Hepatocyte (in vitro differentiated cells): ENCODE measurements around the gene RAB42. TPM values are rescaled to one million over a fixed set of nuclear protein-coding genes. Genes with fewer than 3 reads are reported as not detected.

Experiments used
- DNase-seq: peaks from one replicate; pipeline ENCODE4 v3.0.0-alpha.2; 2016; ENCODE audit warnings: low spot score
- H2AFZ ChIP-seq: fragments of 200-600 bp; sonication (generic); 2 replicates; pipeline ENCODE4 v1.6.0; 2016; ENCODE audit warnings: antibody characterized with exemption, mild to moderate bottlenecking
- H3K27ac ChIP-seq: fragments of 200-600 bp; sonication (generic); 2 replicates; pipeline ENCODE4 v1.5.1; 2016; ENCODE audit warnings: mild to moderate bottlenecking
- H3K27me3 ChIP-seq: fragments of 200-600 bp; sonication (generic); 2 replicates; pipeline ENCODE4 v1.6.1; 2016
- H3K36me3 ChIP-seq: fragments of 200-600 bp; sonication (generic); replicated peaks from 2 replicates; pipeline ENCODE4 v1.5.1; 2016; ENCODE audit warnings: low read depth; ENCODE audit not compliant: insufficient read depth
- H3K4me1 ChIP-seq: fragments of 200-600 bp; sonication (generic); 2 replicates; pipeline ENCODE4 v1.5.1; 2016; ENCODE audit warnings: mild to moderate bottlenecking, moderate library complexity; ENCODE audit not compliant: insufficient read depth
- H3K4me2 ChIP-seq: fragments of 200-600 bp; sonication (generic); 2 replicates; pipeline ENCODE4 v1.6.0; 2016
- H3K4me3 ChIP-seq: fragments of 200-600 bp; sonication (generic); 2 replicates; pipeline ENCODE4 v1.5.1; 2016; ENCODE audit warnings: mild to moderate bottlenecking
- H3K79me2 ChIP-seq: fragments of 200-600 bp; sonication (generic); 2 replicates; pipeline ENCODE4 v1.6.0; 2017; ENCODE audit warnings: mild to moderate bottlenecking
- H3K9me2 ChIP-seq: fragments of 200-600 bp; sonication (generic); replicated peaks from 2 replicates; pipeline ENCODE4 v1.6.0; 2017; ENCODE audit warnings: mild to moderate bottlenecking; ENCODE audit not compliant: insufficient read depth
- H3K9me3 ChIP-seq: fragments of 200-600 bp; sonication (generic); 2 replicates; pipeline ENCODE4 v1.5.1; 2016; ENCODE audit warnings: low read depth, mild to moderate bottlenecking
- H4K20me1 ChIP-seq: fragments of 200-600 bp; sonication (generic); 2 replicates; pipeline ENCODE4 v1.6.0; 2016; ENCODE audit warnings: mild to moderate bottlenecking; ENCODE audit not compliant: insufficient read depth, poor library complexity, severe bottlenecking
- EZH2 ChIP-seq: fragments of 200-600 bp; sonication (generic); IDR thresholded peaks from 2 replicates; pipeline ENCODE4 v1.6.1; 2016; ENCODE audit warnings: antibody characterized with exemption, mild to moderate bottlenecking, borderline replicate concordance
- EZH2phosphoT487 ChIP-seq: fragments of 200-600 bp; sonication (generic); IDR thresholded peaks from one replicate; pipeline ENCODE4 v1.6.1; 2018; ENCODE audit warnings: antibody characterized with exemption, mild to moderate bottlenecking, low read depth, moderate library complexity; ENCODE audit not compliant: unreplicated experiment, severe bottlenecking
- WGBS: methylation state at CpG from one replicate; pipeline ENCODE4 v1.1.6; 2016; ENCODE audit warnings: low lambda C conversion rate; ENCODE audit errors: missing lambda C conversion rate; 5-methylcytosine and 5-hydroxymethylcytosine counted together
- polyA plus RNA-seq: library from polyadenylated mRNA; unstranded; fragments of >200 nt; fragmentation: Nextera tagmentation; extraction: Ambion mirVana; gene quantifications from 2 replicates; pipeline ENCODE4 v1.2.1, GENCODE V29; 2016
- total RNA-seq: library from RNA; depleted of rRNA; stranded (reverse); fragments of >200 nt; gene quantifications from 2 replicates; pipeline ENCODE4 v1.2.3, GENCODE V29; 2014
- TF ChIP-seq, protein P1 (sequence below): fragments of 200-600 bp; sonication (generic); IDR thresholded peaks from 2 replicates; pipeline ENCODE4 v1.5.1; 2016; ENCODE audit warnings: antibody characterized with exemption, mild to moderate bottlenecking; ENCODE audit not compliant: poor library complexity

Gene RAB42
- total and polyA plus RNA-seq, 2 experiments from 2014 or later, result 10.3 to 23.6 TPM

DNA sequence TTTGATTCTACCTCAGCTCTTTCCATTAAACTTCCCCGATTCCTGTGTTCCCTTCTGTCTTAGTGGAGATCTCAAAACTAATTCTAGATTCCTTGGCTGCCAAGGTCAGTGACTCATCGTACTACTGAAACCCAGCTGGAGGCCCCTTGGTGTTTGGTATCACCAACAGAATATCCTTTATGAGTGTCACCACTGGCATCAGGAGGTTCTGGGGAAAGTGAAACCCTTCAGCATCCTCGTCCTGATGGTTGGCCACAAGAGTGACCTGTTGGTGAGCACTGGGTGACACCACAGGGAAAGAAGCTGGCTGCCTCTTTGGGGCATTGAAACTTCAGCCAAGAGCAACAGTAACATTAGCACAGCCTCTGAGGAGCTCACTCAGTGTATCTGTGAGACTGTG lies 9.6 kb downstream of the RAB42 start:
- Histone ChIP-seq H3K36me3 (no peaks in the 10 kb centered on the region), H3K27ac (peak overlapping the region; percentile 49), H3K4me2 (no peak overlapping the region), H3K27me3 (no peaks in the 10 kb centered on the region), H3K4me3 (no peak overlapping the region), H3K4me1 (peaks cover 5% of the 10 kb centered on the region), H3K9me3 (no peaks in the 10 kb centered on the region), H3K79me2 (no peaks in the 10 kb centered on the region), H2AFZ (no peak overlapping the region), H3K9me2 (no peaks in the 10 kb centered on the region), H4K20me1 (no peaks in the 10 kb centered on the region)
- 59% methylated on average over 3 of the region's 3 CpGs for WGBS
- TF ChIP-seq EZH2phosphoT487, result no peak
- TF ChIP-seq, protein P1, sequence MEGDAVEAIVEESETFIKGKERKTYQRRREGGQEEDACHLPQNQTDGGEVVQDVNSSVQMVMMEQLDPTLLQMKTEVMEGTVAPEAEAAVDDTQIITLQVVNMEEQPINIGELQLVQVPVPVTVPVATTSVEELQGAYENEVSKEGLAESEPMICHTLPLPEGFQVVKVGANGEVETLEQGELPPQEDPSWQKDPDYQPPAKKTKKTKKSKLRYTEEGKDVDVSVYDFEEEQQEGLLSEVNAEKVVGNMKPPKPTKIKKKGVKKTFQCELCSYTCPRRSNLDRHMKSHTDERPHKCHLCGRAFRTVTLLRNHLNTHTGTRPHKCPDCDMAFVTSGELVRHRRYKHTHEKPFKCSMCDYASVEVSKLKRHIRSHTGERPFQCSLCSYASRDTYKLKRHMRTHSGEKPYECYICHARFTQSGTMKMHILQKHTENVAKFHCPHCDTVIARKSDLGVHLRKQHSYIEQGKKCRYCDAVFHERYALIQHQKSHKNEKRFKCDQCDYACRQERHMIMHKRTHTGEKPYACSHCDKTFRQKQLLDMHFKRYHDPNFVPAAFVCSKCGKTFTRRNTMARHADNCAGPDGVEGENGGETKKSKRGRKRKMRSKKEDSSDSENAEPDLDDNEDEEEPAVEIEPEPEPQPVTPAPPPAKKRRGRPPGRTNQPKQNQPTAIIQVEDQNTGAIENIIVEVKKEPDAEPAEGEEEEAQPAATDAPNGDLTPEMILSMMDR, result no peak
- TF ChIP-seq EZH2, result no peak
- DNase-seq, result peak; percentile 45

DNA sequence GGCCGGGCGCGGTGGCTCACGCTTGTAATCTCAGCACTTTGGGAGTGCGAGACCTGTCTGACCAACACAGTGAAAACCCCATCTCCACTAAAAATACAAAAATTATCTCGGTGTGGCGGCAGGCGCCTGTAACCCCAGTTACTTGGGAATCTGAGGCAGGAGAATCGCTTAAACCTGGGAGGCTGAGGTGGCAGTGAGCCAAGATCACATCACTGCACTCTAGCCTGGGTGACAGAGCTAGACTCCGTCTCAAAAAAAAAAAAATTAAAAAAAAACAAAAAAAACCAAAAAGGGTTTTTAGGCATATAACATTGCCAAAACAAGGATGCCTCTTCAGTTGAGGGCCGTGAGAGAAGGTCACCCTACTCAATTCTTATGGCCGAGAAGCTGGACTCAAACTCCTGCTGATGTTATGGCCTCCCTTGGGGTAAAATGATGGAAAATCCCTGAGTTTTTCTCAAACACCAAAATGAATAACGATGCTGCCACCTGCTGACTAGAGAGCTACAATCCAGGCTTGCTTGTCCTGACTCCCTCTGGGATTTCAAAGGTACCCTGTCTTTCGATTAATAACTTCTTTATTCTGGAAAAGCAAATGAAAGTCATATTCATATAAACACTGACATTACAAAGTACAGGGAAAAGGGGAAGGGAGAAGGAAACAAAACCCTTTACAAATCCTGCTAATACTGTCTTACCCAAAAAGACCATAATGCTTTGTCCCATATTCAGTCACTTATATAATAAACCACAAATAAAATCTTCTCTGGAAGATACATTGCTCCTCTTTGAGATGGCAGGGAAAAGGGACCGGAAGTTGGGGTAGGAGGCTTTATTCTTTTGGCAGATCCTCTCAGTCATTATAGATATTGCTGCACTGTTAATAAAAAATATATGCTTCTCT lies 10.7 kb downstream of the RAB42 start:
- peak; percentile 81 for DNase-seq

DNA sequence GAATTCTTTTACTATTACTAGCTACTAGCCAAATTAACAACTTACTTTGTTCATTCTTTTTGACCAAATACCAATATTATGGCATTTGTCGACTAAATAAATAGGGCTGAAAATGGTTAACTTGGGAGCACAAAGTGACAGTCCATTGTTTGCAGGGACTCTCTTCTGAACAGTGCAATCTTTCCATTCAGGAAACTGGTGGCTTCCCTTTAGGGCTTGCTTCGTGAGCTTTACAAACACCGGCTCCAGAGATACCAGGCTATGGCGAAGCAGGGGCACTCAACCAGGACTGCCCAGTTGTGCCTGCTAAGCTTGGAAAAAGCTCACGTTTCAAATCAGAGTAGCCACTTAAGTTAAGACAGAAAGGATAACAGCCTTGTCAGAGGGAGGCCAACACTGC lies 12.3 kb downstream of the RAB42 start:
- H3K9me3 ChIP-seq, result no peaks in the 10 kb centered on the region
- no peaks in the 10 kb centered on the region for H3K9me2 ChIP-seq
- WGBS, result 85% methylated on average over 5 of the region's 5 CpGs
- no peak for TF ChIP-seq EZH2
- TF ChIP-seq, protein P1, result no peak
- no peak for TF ChIP-seq EZH2phosphoT487
- no peak for DNase-seq
- H2AFZ ChIP-seq, result no peak overlapping the region
- no peaks in the 10 kb centered on the region for H4K20me1 ChIP-seq
- H3K4me1 ChIP-seq, result peaks cover 5% of the 10 kb centered on the region
- H3K4me3 ChIP-seq, result no peak overlapping the region
- no peaks in the 10 kb centered on the region for H3K36me3 ChIP-seq
- no peak overlapping the region for H3K27ac ChIP-seq
- H3K27me3 ChIP-seq, result no peaks in the 10 kb centered on the region
- no peaks in the 10 kb centered on the region for H3K79me2 ChIP-seq
- no peak overlapping the region for H3K4me2 ChIP-seq

More for the DNA sequence above, 10.7 kb downstream of the RAB42 start:
- H3K27me3 ChIP-seq, result no peaks in the 10 kb centered on the region
- H3K9me3 ChIP-seq, result no peaks in the 10 kb centered on the region
- no peak overlapping the region for H2AFZ ChIP-seq
- 76% methylated on average over 15 of the region's 15 CpGs for WGBS
- H3K27ac ChIP-seq, result peak overlapping the region; percentile 49
- no peak overlapping the region for H3K4me2 ChIP-seq
- peaks cover 5% of the 10 kb centered on the region for H3K4me1 ChIP-seq
- H3K36me3 ChIP-seq, result no peaks in the 10 kb centered on the region
- no peaks in the 10 kb centered on the region for H3K9me2 ChIP-seq
- TF ChIP-seq EZH2phosphoT487, result no peak
- TF ChIP-seq, protein P1, result peak; percentile 80
- no peaks in the 10 kb centered on the region for H3K79me2 ChIP-seq
- H3K4me3 ChIP-seq, result no peak overlapping the region
- no peaks in the 10 kb centered on the region for H4K20me1 ChIP-seq
